GM18498 (cell line): ENCODE results near the gene PPM1A.

Source experiments
- ATAC-seq: cut with Tn5 transposase; IDR thresholded peaks from one replicate; pipeline ENCODE4 v1.9.1; 2021; ENCODE audit warnings: mild to moderate bottlenecking, moderate library complexity; ENCODE audit not compliant: unreplicated experiment

Gene PPM1A

GRCh38 chr14:60225265-60225664 lies 23.8 kb upstream of the PPM1A start:
- ATAC-seq: no peak

GRCh38 chr14:60226298-60226697 lies 22.7 kb upstream of the PPM1A start:
- ATAC-seq: no peak

DNA sequence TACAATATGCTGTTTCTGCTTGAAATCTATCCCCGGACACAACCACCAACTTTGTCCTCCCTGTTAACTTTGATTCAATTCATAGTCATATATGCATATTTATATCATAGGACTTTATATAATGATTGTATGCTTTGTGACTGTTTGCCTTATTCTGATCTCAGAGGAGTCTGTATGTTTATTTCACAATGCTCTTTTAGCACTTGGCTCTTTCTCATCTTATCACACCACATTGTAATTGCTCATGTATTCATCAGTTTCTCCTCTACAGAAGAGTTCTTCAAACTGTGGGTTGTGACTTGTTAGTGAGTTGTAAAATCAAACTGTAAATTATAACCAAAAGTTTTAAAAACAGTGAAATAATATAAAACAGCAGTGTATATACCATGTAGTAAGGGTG lies 21.7 kb upstream of the PPM1A start:
- ATAC-seq: no peak

DNA sequence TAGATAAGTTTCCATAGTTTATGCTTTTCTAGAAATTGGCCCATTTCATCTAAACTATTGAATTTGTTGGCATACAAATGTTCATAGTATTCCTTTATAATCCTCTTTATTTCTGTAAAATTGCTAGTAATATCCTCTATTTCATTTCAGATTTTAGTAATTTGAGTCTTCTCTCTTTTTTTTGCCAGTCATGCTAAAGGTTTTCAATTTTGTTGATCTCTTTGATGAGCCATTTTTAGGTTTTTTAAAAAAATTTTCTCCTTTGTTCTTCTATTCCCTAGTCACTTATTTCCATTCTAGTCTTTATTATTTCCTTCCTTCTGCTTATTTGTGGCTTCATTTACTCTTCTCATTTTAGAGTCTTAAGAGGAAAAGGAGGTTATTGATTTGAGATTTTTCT lies 19.4 kb upstream of the PPM1A start:
- no peak for ATAC-seq

GRCh38 chr14:60232185-60232584 lies 16.8 kb upstream of the PPM1A start:
- ATAC-seq: no peak

GRCh38 chr14:60233251-60233650 lies 15.8 kb upstream of the PPM1A start:
- ATAC-seq: no peak

DNA sequence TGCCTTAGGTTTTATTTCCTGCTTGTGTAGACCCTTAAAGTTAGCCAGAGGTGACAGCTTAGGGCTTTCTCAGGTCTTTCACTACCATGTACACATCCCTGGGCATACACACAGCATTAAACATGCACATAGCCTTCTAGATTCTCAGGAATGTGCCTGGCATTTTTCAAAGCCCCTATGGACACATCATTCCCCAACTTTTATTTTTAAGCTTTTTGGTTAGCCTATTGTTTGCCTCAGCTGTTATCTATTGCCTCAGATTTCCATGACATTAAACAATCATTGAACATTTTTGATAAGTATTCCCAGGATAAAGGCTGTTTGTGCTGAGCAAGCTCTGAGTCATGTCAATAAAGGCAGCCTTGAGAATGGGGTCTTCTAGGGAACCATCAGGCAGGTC lies 15.1 kb upstream of the PPM1A start:
- ATAC-seq: no peak

GRCh38 chr14:60235440-60235839 lies 13.6 kb upstream of the PPM1A start:
- no peak for ATAC-seq

- no peak for ATAC-seq
Observed at GRCh38 chr14:60238955-60239354, 10.1 kb upstream of the PPM1A start.

GRCh38 chr14:60240139-60240856 lies 8.7 kb upstream of the PPM1A start:
- ATAC-seq: no peak

GRCh38 chr14:60241091-60241490 lies 7.9 kb upstream of the PPM1A start:
- ATAC-seq: no peak

DNA sequence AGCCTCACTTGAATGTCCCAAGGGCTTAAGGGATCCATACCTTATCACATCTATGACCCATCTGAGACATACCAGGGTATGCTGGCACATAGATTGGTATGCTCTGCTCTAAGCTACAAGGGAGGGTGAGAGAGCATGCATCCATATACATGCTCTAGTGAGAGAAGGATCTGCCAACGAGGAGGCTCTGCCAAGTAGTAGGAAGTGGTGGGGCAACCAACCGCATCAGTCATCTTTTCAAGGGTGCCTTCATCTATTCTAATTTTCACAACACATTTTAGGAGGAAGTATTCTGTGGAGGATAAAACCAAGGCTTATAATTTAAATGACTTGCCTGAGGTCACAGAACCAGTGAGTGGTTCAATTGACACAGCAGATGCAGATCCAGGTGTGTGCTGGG lies 6.6 kb upstream of the PPM1A start:
- no peak for ATAC-seq

DNA sequence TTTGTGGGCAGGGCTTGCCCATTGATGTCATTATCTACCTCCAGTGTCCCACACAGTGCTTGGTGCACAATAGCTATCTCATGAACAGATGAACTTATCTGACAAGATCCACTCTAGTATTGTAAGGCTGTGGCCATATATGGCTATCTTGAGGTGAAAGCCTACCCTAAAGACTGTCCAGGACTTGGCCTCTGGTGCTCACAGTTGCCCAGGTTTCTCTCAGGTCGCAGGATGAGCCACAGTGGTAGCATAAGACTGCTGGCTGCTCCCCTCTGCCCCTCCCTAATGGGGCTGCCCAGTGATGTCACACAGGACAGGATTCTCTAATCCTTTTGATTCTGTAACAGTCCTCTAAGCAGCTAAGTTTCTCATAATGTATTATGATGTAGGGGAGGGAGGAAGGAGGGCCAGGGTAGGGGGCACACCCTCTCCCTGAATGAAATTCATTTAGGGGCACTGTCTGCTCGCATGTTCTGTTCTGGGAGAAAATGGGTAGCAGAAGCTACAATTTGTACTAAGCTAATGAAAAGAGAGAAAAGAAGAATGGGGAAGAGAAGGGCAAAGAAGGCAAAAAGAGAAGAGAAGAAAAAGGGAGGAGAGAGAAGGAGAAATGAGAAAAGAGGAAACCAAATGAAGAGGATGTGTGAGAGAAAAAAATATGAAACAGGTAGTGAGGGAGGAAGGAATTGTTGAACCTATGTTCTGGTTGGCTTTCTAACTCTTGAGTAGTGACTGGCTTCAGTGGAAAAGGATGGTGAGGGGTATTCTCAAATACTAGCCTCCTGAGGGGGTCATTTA lies 3.4 kb upstream of the PPM1A start:
- no peak for ATAC-seq

- peak; percentile 60 for ATAC-seq
Observed at GRCh38 chr14:60247994-60248696, 876 bp upstream of the PPM1A start.

GRCh38 chr14:60249321-60250256 lies 568 bp downstream of the PPM1A start:
- ATAC-seq: peak; percentile 55

DNA sequence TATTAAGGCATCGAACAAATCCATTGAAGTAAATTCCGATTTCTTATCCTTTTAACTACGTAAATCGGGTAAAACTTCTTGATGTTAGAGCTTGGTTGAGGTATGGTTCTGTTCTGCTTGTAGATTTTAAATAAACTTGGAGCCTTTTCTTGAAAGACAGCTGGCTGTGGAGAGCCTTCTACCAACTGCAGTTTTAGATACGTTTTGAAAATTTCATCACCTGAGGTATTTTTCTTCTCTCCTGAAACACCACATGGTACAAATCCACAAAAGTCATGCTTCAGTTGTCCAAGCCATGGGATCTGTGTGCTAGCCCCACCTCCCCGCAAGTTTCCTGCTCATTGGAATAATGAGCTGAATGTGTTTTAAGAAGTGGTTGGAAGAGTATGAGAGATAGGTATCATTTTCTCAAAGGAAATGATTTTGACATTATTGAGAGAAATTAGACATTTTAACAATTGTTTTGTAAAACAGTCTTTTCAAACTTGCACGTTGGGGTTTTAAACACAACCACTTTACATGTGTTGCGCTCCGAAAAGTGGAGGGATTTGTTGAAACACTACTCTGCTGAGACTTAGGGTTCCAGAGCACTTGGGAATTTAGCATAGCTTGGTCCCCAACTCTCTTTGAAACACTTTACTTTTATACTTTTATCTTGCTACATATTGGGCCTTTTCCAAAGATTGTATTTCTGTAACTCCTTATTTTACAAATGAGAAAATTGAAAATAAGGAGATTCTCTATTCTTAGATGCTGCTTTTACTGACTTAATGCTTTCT lies 1.4 kb downstream of the PPM1A start:
- ATAC-seq: no peak

- ATAC-seq: no peak
Observed at GRCh38 chr14:60251877-60252276, 2.9 kb downstream of the PPM1A start.

- ATAC-seq: no peak
Observed at GRCh38 chr14:60252630-60253029, 3.6 kb downstream of the PPM1A start.

- ATAC-seq: no peak
Observed at GRCh38 chr14:60253649-60254048, 4.6 kb downstream of the PPM1A start.

DNA sequence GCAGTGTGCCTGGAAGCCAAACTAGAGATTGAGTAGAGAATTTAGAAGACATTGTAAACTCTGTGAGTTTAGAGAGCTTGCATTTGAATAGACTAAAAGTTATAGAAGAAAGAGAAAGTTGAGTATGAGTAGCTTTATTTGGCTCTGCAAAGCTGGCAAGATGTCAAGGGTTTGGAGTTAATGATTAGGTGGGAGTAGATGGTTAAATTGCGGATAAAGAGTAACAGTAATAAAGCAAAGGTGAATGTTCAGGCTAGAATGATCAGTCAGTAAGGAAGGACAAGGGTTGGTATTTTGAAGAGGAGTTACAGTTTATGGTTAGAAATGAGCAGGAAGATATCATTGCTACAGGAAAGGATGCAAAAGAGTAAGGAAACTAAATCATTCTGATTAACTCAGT lies 5.2 kb downstream of the PPM1A start:
- no peak for ATAC-seq
